SW480 (cell line): ENCODE data around the gene GABARAPL1.
"Not testable (repeated sequence)": the region's sequence is repeated elsewhere in the genome, so short reads cannot be mapped to it uniquely, and the experiment has no call there.

Experiments
- DNase-seq: peaks from one replicate; pipeline ENCODE4 v3.0.0-alpha.2; 2016; ENCODE audit warnings: low spot score

Gene GABARAPL1

GRCh38 chr12:10204495-10204894 lies 8.2 kb upstream of the GABARAPL1 start:
- not testable (repeated sequence) for DNase-seq

- peak; percentile 67 for DNase-seq
These were observed 7.4 kb upstream of the GABARAPL1 start for GRCh38 chr12:10205220-10205807.

- DNase-seq: no peak
These were observed 5.5 kb upstream of the GABARAPL1 start for GRCh38 chr12:10207136-10207535.

DNA sequence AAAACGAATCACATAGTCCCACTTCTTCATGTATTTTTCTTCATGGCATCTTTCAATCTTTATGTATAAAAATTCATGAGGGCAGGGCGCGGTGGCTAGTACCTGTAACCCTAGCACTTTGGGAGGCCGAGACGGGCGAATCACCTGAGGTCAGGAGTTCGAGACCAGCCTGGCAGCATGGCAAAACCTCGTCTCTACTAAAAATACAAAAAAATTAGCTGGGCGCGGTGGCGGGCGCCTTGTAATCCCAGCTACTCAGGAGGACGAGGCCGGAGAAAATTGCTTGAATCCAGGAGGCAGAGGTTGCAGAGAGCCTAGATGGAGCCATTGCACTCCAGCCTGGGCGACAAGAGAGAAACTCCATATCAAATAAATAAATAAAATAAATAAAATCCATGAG lies 2.5 kb upstream of the GABARAPL1 start:
- DNase-seq: no peak

GRCh38 chr12:10211101-10211939 lies 1.4 kb upstream of the GABARAPL1 start:
- peak; percentile 36 for DNase-seq

GRCh38 chr12:10211940-10212738 lies 538 bp upstream of the GABARAPL1 start:
- DNase-seq: peak; percentile 99

DNA sequence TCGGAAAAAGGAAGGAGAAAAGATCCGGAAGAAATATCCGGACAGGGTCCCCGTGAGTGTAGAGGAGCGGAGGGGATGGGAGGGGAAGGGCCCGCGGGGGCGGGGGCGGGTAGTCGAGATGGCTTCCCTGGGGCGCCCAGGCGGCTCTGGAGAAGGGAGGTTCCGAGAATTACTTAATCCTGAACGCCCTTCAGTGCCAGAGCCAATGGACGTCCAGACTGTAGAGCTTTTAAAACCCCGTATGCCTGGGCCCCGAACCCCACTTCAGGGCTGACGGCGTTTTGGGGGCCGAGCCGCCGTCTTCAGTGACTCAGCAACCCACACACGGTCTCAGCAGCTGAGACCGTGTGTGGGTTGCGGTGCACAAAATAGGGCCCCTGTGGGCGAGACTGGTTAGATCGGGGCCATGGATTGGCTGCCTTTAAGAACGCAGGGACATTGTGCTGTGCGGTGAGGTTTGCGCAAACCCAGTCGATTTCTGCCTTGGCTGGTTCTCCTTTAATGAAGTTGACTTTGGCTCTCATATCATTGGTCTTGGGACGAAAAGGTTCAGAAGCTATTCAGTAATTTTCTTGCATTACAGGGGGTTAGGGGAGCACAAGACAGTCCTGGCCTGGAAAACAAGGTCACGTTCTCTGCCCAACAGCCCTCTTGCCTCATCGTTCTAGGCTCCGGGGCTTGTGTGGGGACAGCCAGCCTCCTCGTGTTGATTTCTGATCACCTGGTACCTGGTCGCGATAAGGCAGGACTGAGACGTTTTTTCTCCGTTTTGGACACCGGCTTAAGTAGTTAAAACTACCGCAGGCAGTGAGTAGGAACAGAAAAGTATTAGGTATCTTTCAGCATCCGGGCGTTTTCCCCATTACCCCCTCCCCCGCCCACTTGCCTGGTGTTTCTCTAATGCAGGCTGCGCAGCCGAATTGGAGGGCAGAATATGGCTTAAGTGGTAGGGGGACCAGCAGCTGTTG lies 775 bp downstream of the GABARAPL1 start:
- DNase-seq: peak; percentile 85

- peak; percentile 40 for DNase-seq
These were observed 1.6 kb downstream of the GABARAPL1 start for GRCh38 chr12:10214136-10214894.

GRCh38 chr12:10214895-10215267 lies 2.2 kb downstream of the GABARAPL1 start:
- no peak for DNase-seq

DNA sequence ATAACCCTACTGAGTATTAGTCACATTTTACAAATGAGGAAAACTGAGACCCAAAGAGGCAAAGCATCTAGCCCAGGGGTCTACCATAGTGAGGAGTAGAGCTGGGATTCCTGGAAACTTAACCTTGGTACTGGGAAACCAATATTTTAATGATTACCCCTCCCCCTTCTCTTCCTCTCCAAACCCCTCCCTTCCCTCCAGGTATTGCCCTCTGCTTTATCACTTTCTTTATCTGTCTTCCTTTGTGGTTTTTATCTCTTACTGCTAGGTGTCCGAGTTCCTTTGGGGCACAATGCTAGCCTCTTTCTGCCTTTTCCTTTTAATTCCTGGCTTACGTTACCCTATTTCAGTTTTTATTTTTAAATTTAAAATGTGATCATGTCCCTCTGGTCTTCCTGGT lies 2.8 kb downstream of the GABARAPL1 start:
- DNase-seq: no peak

- not testable (repeated sequence) for DNase-seq
These were observed 3.3 kb downstream of the GABARAPL1 start for GRCh38 chr12:10215946-10216345.

GRCh38 chr12:10218021-10218420 lies 5.3 kb downstream of the GABARAPL1 start:
- no peak for DNase-seq

DNA sequence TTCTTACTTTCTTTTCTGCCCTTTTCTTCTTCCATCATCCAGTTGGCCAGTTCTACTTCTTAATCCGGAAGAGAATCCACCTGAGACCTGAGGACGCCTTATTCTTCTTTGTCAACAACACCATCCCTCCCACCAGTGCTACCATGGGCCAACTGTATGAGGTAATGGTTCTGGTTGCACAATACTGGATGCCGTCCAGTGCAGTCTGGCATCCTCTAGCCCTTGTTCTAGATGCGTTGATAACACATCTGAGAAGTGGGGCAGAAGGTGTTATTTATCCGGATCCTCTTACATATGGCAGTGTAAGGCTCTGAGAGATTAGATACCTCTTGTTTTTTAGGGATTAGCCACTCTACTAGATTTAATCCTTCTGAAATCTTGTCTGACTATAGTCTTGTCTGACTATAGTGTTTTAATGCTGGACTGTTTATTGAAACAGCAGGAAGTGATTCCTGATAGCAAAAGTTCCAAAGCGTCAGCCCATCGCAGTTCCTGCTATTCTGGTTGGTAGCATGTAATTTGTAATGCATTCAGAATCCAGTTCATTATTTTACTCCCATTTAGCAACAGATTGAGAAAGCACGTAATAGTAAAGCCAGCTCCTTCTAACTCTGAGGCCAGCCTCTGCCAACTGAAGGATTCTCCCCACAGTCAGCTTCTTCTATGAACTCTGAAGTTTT lies 7.9 kb downstream of the GABARAPL1 start:
- DNase-seq: no peak

GRCh38 chr12:10221846-10222245 lies 9.2 kb downstream of the GABARAPL1 start:
- DNase-seq: no peak

DNA sequence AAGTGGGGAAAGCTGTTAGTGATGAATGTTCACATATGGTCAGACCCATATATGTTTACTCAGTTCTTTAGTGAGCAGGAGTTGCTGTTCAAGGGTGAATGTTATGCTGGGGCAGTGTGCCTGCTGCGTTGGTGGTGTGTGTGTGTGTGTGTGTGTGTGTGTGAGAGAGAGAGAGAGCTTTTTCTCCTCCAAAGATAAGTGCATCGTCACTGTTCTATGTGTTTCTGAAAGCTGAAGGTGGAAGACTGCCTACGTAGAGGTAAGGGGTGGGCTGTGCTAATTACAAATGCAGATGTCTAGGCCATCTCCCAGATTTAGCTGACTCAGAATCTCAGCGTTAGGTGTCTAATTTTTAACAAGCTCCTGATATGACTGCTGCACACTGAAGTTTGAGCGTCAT lies 10.5 kb downstream of the GABARAPL1 start:
- DNase-seq: no peak

DNA sequence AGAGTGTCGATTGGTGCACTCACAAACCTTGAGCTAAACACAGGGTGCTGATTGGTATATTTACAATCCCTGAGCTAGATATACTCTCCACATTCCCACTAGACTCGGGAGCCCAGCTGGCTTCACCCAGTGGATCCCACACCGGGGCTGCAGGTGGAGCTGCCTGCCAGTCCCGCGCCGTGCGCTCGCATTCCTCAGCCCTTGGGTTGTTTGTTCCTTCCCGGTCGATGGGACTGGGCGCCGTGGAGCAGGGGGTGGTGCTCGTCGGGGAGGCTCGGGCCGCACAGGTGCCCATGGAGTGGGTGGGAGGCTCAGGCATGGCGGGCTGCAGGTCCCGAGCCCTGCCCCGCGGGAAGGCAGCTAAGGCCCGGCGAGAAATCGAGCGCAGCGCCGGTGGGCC lies 12.7 kb downstream of the GABARAPL1 start:
- not testable (repeated sequence) for DNase-seq

- DNase-seq: no peak
These were observed 13.4 kb downstream of the GABARAPL1 start for GRCh38 chr12:10226086-10226485.

GRCh38 chr12:10226731-10227130 lies 14.1 kb downstream of the GABARAPL1 start:
- DNase-seq: no peak

- DNase-seq: no peak
These were observed 15.0 kb downstream of the GABARAPL1 start for GRCh38 chr12:10227648-10228047.

DNA sequence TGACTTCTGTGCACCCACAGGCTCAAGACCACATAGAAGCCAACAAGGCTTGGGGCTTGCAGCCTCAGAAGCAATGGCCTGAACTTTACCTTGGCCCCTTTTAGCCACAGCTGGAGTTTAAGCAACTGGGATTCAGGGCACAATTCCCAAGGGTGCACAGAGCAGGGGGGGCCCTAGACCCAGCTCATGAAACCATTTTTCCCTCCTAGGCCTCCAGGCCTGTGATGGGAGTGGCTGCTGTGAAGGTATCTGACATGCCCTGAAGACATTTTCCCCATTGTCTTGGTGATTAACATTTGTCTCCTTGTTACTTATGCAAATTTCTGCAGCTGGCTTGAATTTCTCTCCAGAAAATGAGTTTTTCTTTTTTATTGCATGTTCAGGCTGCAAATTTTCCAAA lies 21.9 kb downstream of the GABARAPL1 start:
- no peak for DNase-seq
